Duodenal mucosa (tissue), 2 donors: ENCODE results near the gene PRKCH.
A peak's percentile ranks its signal among the peaks of the same experiment; 100 is the strongest.

ENCODE experiments used
- H3K27ac ChIP-seq: one replicate; pipeline ENCODE4 v1.7.0; 2013; ENCODE audit warnings: low read depth, low read length
- H3K27me3 ChIP-seq, 2 donors: one replicate each; pipeline ENCODE4 v1.7.0; 2013; ENCODE audit warnings: low read length in 2 of 2, control low read depth in 1 of 2; ENCODE audit not compliant: insufficient read depth in 2 of 2, control insufficient read depth in 1 of 2
- H3K36me3 ChIP-seq, 2 donors: one replicate each; pipeline ENCODE4 v1.7.0; 2013; ENCODE audit warnings: low read length in 2 of 2, control low read depth in 1 of 2; ENCODE audit not compliant: insufficient read depth in 2 of 2, control insufficient read depth in 1 of 2
- H3K4me1 ChIP-seq, 2 donors: one replicate each; pipeline ENCODE4 v1.7.0; 2013; ENCODE audit warnings: low read length in 2 of 2, control low read depth in 1 of 2; ENCODE audit not compliant: insufficient read depth in 2 of 2, control insufficient read depth in 1 of 2
- H3K4me3 ChIP-seq, 2 donors: one replicate each; pipeline ENCODE4 v1.7.0; 2013; ENCODE audit warnings: low read length in 2 of 2, low read depth in 1 of 2
- H3K9ac ChIP-seq, 2 donors: one replicate each; pipeline ENCODE4 v1.7.0; 2013; ENCODE audit warnings: low read length in 2 of 2, low read depth in 1 of 2
- H3K9me3 ChIP-seq, 2 donors: one replicate each; pipeline ENCODE4 v1.7.0; 2013; ENCODE audit warnings: low read length in 2 of 2, control low read depth in 1 of 2; ENCODE audit not compliant: control insufficient read depth in 1 of 2

The PRKCH gene

GRCh38 chr14:61519735-61520134, 198.4 kb downstream of the PRKCH start:
- Histone ChIP-seq H3K9ac (no peak overlapping the region), H3K4me1 (peaks cover 41 to 44% of the 10 kb centered on the region in 2 donors), H3K4me3 (no peak overlapping the region), H3K36me3 (no peaks in the 10 kb centered on the region), H3K27me3 (no peaks in the 10 kb centered on the region), H3K27ac (no peak overlapping the region), H3K9me3 (no peaks in the 10 kb centered on the region)

- Histone ChIP-seq H3K4me3 (no peak overlapping the region), H3K36me3 (no peaks in the 10 kb centered on the region), H3K4me1 (peaks cover 50 to 52% of the 10 kb centered on the region in 2 donors), H3K27ac (no peak overlapping the region), H3K9ac (no peak overlapping the region), H3K27me3 (no peaks in the 10 kb centered on the region), H3K9me3 (no peaks in the 10 kb centered on the region)
Measured at GRCh38 chr14:61520576-61520975, 199.2 kb downstream of the PRKCH start.

- Histone ChIP-seq H3K9ac (no peak overlapping the region), H3K27ac (no peak overlapping the region), H3K4me3 (no peak overlapping the region), H3K4me1 (peaks cover 57 to 59% of the 10 kb centered on the region in 2 donors), H3K27me3 (no peaks in the 10 kb centered on the region), H3K9me3 (no peaks in the 10 kb centered on the region), H3K36me3 (no peaks in the 10 kb centered on the region)
Measured at GRCh38 chr14:61521773-61522172, 200.4 kb downstream of the PRKCH start.

- Histone ChIP-seq H3K9ac (no peak overlapping the region), H3K9me3 (no peaks in the 10 kb centered on the region), H3K4me3 (no peak overlapping the region), H3K4me1 (peaks cover 50 to 53% of the 10 kb centered on the region in 2 donors), H3K27me3 (no peaks in the 10 kb centered on the region), H3K27ac (peak overlapping the region; percentile 24), H3K36me3 (no peaks in the 10 kb centered on the region)
Measured at GRCh38 chr14:61523751-61524150, 202.4 kb downstream of the PRKCH start.

- H3K27me3 ChIP-seq: no peaks in the 10 kb centered on the region
- H3K9ac ChIP-seq: no peak overlapping the region
- peaks cover 50 to 53% of the 10 kb centered on the region in 2 donors for H3K4me1 ChIP-seq
- no peaks in the 10 kb centered on the region for H3K9me3 ChIP-seq
- no peak overlapping the region for H3K4me3 ChIP-seq
- peak overlapping the region; percentile 24 for H3K27ac ChIP-seq
- no peaks in the 10 kb centered on the region for H3K36me3 ChIP-seq
Measured at GRCh38 chr14:61524211-61524806, 202.9 kb downstream of the PRKCH start.

GRCh38 chr14:61524936-61525292, 203.5 kb downstream of the PRKCH start:
- Histone ChIP-seq H3K4me3 (peak overlapping the region in 1 of 2 donors; percentile 26), H3K36me3 (no peaks in the 10 kb centered on the region), H3K27ac (no peak overlapping the region), H3K9ac (no peak overlapping the region), H3K9me3 (no peaks in the 10 kb centered on the region), H3K4me1 (peaks cover 48 to 50% of the 10 kb centered on the region in 2 donors), H3K27me3 (no peaks in the 10 kb centered on the region)

GRCh38 chr14:61525293-61526011, 204.1 kb downstream of the PRKCH start:
- Histone ChIP-seq H3K27me3 (no peaks in the 10 kb centered on the region), H3K4me3 (peak overlapping the region in 1 of 2 donors; percentile 26), H3K27ac (no peak overlapping the region), H3K9me3 (no peaks in the 10 kb centered on the region), H3K9ac (no peak overlapping the region), H3K4me1 (peaks cover 52 to 53% of the 10 kb centered on the region in 2 donors), H3K36me3 (no peaks in the 10 kb centered on the region)

- H3K27ac ChIP-seq: peak overlapping the region; percentile 17
- H3K4me1 ChIP-seq: peaks cover 57 to 64% of the 10 kb centered on the region in 2 donors
- H3K4me3 ChIP-seq: peak overlapping the region; percentile 11 to 13
- no peaks in the 10 kb centered on the region for H3K36me3 ChIP-seq
- no peaks in the 10 kb centered on the region for H3K27me3 ChIP-seq
- peak overlapping the region in 1 of 2 donors; percentile 12 for H3K9ac ChIP-seq
- H3K9me3 ChIP-seq: no peaks in the 10 kb centered on the region
Measured at GRCh38 chr14:61526405-61527312, 205.3 kb downstream of the PRKCH start.

GRCh38 chr14:61527325-61528100, 206.1 kb downstream of the PRKCH start:
- Histone ChIP-seq H3K4me3 (peak overlapping the region in 1 of 2 donors; percentile 13), H3K4me1 (peaks cover 56 to 67% of the 10 kb centered on the region in 2 donors), H3K9me3 (no peaks in the 10 kb centered on the region), H3K36me3 (no peaks in the 10 kb centered on the region), H3K27ac (peak overlapping the region; percentile 17), H3K27me3 (no peaks in the 10 kb centered on the region), H3K9ac (no peak overlapping the region)
